GM23248 (cell line): Measurements from ENCODE around the gene DNMT3B.

Source experiments
- EZH2 ChIP-seq: fragments of 200-600 bp; sonication (generic); IDR thresholded peaks from 2 replicates; pipeline ENCODE4 v1.6.1; 2018; ENCODE audit warnings: antibody characterized with exemption, mild to moderate bottlenecking; ENCODE audit not compliant: insufficient read depth, poor library complexity, severe bottlenecking
- EZH2phosphoT487 ChIP-seq: fragments of 200-600 bp; sonication (generic); IDR thresholded peaks from 2 replicates; pipeline ENCODE4 v1.6.1; 2018; ENCODE audit warnings: antibody characterized with exemption, moderate library complexity, mild to moderate bottlenecking, low read depth; ENCODE audit not compliant: insufficient read depth

- no peak for TF ChIP-seq EZH2
- no peak for TF ChIP-seq EZH2phosphoT487
Measured at GRCh38 chr20:32805721-32806120, 43.5 kb downstream of the DNMT3B start.
